Mononuclear cell (primary cell): Measurements from ENCODE around the gene CALCA. TPM values are rescaled to one million over a fixed set of nuclear protein-coding genes. Genes with fewer than 3 reads are reported as not detected.

Source experiments
- total RNA-seq: library from RNA; depleted of rRNA; stranded (reverse); fragments of >200 nt; gene quantifications from one replicate; pipeline ENCODE4 v1.2.3, GENCODE V29; 2012

Gene CALCA
- total RNA-seq, 1 donor, result not detected

Other genes with a start within 250 kb of the CALCA start
- 15.6 TPM for gene CYP2R1, start 80.1 kb downstream of the CALCA start, total RNA-seq
- 0.10 TPM for gene CALCB, start 101.2 kb upstream of the CALCA start, total RNA-seq
- 0.10 TPM for gene INSC, start 142.6 kb upstream of the CALCA start, total RNA-seq